Mucosa of rectum (tissue), 2 donors: ENCODE measurements around the gene MATN1.

Experiments
- H3K27ac ChIP-seq, 2 donors: one replicate each; pipeline ENCODE4 v1.7.0; 2013; ENCODE audit warnings: inconsistent platforms in 2 of 2, low read depth in 2 of 2, low read length in 2 of 2
- H3K27me3 ChIP-seq, 2 donors: one replicate each; pipeline ENCODE4 v1.7.0; 2013; ENCODE audit warnings: low read length in 2 of 2; ENCODE audit not compliant: control insufficient read depth in 2 of 2, insufficient read depth in 2 of 2
- H3K36me3 ChIP-seq, 2 donors: one replicate each; pipeline ENCODE4 v1.7.0; 2013; ENCODE audit warnings: low read length in 2 of 2; ENCODE audit not compliant: control insufficient read depth in 2 of 2, insufficient read depth in 2 of 2
- H3K4me1 ChIP-seq, 2 donors: one replicate each; pipeline ENCODE4 v1.7.0; 2013; ENCODE audit warnings: low read length in 2 of 2, mild to moderate bottlenecking in 1 of 2; ENCODE audit not compliant: control insufficient read depth in 2 of 2, insufficient read depth in 2 of 2
- H3K4me3 ChIP-seq, 2 donors: one replicate each; pipeline ENCODE4 v1.7.0; 2013; ENCODE audit warnings: low read length in 2 of 2
- H3K9ac ChIP-seq, 2 donors: one replicate each; pipeline ENCODE4 v1.7.0; 2013; ENCODE audit warnings: low read length in 2 of 2, low read depth in 1 of 2, mild to moderate bottlenecking in 1 of 2
- H3K9me3 ChIP-seq, 2 donors: one replicate each; pipeline ENCODE4 v1.7.0; 2013; ENCODE audit warnings: low read length in 2 of 2; ENCODE audit not compliant: control insufficient read depth in 2 of 2
- donor health status: healthy.
- donor health status: Normal muscosa, but diverticular disease.

MATN1 gene

DNA sequence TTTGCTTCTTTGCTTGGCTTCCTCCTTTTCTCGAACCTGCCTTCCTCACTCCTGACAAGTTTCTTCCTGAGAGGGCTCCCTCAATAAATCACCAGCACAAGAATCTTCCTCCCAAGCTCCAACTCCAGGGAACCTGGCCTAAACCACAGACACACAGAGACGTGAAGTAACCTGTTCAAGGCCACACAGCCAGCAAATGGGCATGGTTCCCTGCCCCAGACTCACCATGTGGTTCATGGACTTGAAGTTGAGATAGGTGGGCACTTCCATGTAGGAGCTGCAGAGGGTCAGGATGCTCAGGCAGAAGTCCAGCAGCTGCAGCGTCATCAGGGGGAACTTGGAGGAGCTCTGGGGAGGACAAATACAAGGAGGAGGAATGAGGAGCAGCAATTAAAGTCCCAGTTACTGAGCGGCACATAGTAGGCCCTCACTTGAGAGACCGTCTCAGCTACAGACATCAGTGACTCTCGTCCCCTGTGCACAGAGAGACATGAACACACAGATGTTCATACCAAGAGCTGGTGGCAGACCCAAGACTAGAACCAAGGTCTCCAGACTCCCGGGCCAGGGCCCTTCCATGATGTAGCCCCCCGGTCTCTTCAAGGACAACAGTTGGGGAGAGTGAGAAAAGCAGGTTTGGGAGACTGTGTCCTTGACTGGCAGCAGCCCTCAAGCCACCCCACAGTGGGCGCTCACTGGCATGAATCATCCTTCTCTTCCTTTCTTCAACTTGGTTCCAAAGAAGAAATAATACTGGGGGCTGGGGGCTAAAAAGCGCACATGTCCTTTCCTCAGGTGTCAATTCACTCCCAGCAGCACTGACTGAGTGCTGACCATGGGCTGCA, 15.6 kb upstream of the MATN1 start:
- Histone ChIP-seq H3K9ac (no peak overlapping the region), H3K9me3 (no peaks in the 10 kb centered on the region), H3K4me3 (no peak overlapping the region), H3K27me3 (no peaks in the 10 kb centered on the region), H3K27ac (no peak overlapping the region), H3K4me1 (peaks cover 2 to 11% of the 10 kb centered on the region in 2 donors), H3K36me3 (peaks cover 3 to 29% of the 10 kb centered on the region in 2 donors)

DNA sequence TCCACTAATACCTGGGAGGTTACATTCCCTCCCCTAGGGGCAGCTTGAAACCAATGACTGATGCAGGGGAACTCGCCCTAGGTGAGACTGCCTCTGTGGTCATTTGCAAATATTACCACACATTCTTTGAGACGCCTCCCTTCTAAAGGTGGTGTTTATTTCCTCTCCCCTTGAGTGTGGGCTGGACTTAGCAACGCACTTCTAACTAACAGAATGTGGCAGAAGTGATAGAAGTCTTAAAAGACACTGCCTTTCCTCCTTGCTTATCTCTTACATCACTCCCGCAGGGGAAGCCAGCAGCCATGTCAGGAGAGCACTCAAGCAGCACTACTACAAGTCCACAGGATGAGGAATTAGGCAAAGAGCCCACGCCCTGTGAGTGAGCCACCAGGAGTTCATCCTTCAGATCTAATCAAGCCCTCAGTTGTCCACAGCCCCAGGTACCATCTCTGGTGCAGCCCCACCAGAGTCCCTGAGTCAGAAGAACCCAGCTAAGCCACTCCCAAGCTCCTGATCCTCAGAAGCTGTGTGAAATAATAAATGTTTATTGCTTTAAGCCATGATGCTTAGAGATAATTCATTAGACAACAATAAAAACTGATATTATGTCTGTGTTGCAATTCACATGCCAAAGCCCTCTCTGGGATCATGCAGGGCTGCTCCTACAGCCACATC, 14.8 kb upstream of the MATN1 start:
- no peak overlapping the region for H3K27ac ChIP-seq
- H3K4me1 ChIP-seq, result peaks cover 0 to 6% of the 10 kb centered on the region in 2 donors
- H3K36me3 ChIP-seq, result peaks cover 3 to 29% of the 10 kb centered on the region in 2 donors
- H3K9me3 ChIP-seq, result no peaks in the 10 kb centered on the region
- H3K9ac ChIP-seq, result no peak overlapping the region
- no peak overlapping the region for H3K4me3 ChIP-seq
- no peaks in the 10 kb centered on the region for H3K27me3 ChIP-seq

DNA sequence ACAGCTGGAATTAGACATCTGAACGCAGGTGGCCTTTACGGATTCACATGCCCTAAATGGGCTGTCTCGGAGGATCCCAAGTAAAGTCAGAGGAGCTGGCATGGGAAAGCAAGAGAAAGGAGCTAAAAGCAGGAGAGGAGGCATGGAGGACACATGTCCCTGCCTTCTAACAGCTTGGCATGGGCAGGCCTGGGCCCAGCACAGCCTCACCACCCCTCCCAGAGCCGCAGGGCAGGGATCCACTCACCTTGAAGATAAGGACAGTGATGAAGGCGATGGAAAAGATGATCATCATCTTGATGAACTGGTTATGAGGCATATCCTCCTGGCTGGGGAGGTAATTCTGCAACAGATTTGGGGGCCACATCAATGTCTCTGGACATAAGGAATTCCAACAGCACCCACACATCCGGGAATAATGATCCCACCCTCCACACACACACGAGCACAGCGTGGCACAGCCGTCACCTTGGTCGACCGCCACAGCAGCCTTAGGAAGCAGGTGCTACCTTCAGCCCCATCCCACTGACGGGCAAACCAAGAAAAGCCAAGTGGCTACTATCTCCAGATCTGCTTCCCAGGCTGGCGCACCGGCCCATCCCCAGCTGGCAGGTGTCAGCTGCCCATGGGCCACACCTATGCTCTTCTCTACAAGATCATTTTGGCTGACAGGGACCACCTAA, 14.1 kb upstream of the MATN1 start:
- H3K4me3 ChIP-seq, result no peak overlapping the region
- H3K4me1 ChIP-seq, result peaks cover 0 to 6% of the 10 kb centered on the region in 2 donors
- no peak overlapping the region for H3K9ac ChIP-seq
- H3K36me3 ChIP-seq, result peaks cover 3 to 29% of the 10 kb centered on the region in 2 donors
- no peak overlapping the region for H3K27ac ChIP-seq
- no peaks in the 10 kb centered on the region for H3K27me3 ChIP-seq
- no peaks in the 10 kb centered on the region for H3K9me3 ChIP-seq

DNA sequence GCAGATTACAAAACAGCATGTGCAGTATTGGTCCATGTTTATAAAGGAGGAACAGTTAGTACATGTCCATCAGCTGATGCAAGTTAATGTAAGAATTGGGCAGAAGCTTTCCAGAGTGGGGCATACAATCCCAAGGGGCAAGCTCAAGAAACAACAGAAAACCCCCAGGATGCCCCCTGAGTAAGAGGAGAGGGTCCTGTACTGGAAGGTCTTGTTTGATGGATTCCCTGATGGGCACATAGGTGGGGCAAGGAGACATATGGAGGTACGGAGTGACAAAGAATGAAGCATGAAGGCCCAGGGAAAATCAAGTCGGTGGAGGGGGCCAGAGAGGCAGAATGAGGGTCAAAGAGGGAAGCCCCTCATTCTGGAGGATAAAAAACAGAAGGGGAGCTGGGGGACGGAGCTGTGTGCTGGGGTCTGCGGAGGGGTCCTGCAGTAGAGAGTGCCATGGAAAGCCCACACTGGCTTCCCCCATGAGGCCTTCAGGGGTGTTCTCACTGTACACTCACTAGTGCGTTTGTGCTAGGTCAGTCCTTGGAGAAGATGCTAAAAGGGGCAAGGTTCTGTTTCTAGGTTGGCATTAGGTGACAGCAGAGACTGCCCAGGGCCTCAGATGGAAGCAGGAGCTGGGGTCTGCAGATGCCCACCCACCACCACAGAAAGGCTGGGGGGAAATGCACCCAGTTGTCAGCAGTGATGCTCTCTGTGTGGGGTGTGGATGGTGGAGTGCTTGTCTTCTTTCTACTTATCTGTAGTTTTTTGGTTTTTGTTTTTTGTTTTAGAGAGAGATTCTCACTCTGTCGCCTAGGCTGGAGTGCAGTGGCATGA, 12.5 kb upstream of the MATN1 start:
- Histone ChIP-seq H3K36me3 (peaks cover 3 to 29% of the 10 kb centered on the region in 2 donors), H3K4me1 (peaks cover 0 to 6% of the 10 kb centered on the region in 2 donors), H3K9ac (no peak overlapping the region), H3K9me3 (no peaks in the 10 kb centered on the region), H3K4me3 (no peak overlapping the region), H3K27ac (no peak overlapping the region), H3K27me3 (no peaks in the 10 kb centered on the region)

DNA sequence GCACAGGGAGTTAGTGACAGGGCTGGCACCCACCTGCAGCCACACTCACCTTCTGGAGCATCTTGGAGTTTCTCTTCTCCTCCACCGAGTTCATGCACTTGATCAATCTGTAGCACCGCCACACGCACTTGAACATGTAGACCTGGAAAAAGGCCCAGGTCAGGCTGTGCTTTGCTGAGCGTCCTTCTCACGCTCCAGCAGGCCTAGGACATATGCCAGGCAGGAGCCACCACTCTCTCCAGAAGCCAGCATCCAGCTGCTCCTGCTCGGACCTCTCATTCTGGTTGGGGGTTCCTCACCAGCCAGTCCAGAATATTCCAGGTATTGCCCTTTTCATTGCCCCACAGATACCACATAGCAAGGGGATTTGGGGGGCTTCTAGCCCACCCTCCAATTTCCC, 11.7 kb upstream of the MATN1 start:
- Histone ChIP-seq H3K36me3 (peaks cover 3 to 29% of the 10 kb centered on the region in 2 donors), H3K9me3 (no peaks in the 10 kb centered on the region), H3K4me1 (peaks cover 0 to 4% of the 10 kb centered on the region in 2 donors)

DNA sequence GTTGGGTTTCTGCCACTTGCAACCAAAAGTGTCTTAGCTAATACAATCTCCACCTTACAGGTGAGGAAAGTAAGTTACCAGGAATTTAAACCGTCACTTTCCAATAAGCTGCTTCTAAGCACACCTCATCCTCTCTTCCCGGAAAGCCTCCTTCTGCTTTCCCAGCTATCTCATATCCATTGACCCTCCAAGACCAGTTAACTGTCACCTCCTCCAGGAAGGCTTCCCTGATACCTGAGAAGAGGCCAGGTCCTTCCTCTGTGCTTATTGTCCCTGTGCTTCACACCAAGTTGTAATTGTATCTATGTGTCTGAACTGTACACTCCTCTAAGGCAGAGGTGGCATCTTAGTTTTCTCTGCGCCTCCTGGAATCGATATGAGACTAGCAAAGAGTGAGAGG, 11.2 kb upstream of the MATN1 start:
- Histone ChIP-seq H3K4me3 (no peak overlapping the region), H3K27ac (no peak overlapping the region), H3K27me3 (no peaks in the 10 kb centered on the region)

More for the DNA sequence above, 11.7 kb upstream of the MATN1 start:
- H3K9ac ChIP-seq, result no peak overlapping the region
- H3K27ac ChIP-seq, result no peak overlapping the region
- H3K27me3 ChIP-seq, result no peaks in the 10 kb centered on the region
- no peak overlapping the region for H3K4me3 ChIP-seq

DNA sequence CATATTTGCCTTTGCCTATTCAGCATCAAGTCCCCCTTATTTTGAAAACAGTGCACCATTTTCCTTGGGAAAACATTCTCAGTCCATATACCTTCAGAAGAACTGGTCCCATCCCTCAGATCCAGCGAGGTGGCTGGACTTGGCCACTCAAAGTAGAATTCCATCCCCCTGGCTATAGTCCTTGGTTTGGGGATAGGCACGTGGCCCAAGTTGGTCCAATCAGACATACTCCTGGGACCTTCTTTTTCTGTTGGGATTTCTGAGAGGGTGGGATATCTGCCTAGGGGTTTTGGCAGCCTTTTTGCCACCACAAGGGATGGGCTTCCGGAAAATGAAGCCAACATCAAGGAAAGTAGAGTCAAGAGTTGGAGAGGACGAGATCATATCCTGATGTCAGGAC, 10.7 kb upstream of the MATN1 start:
- Histone ChIP-seq H3K27ac (no peak overlapping the region), H3K36me3 (peaks cover 3 to 29% of the 10 kb centered on the region in 2 donors), H3K27me3 (no peaks in the 10 kb centered on the region), H3K9ac (no peak overlapping the region), H3K4me3 (no peak overlapping the region), H3K9me3 (no peaks in the 10 kb centered on the region), H3K4me1 (peaks cover 0 to 2% of the 10 kb centered on the region in 2 donors)

More for the DNA sequence above, 11.2 kb upstream of the MATN1 start:
- Histone ChIP-seq H3K4me1 (peaks cover 0 to 2% of the 10 kb centered on the region in 2 donors), H3K36me3 (peaks cover 3 to 29% of the 10 kb centered on the region in 2 donors), H3K9me3 (no peaks in the 10 kb centered on the region), H3K9ac (no peak overlapping the region)

DNA sequence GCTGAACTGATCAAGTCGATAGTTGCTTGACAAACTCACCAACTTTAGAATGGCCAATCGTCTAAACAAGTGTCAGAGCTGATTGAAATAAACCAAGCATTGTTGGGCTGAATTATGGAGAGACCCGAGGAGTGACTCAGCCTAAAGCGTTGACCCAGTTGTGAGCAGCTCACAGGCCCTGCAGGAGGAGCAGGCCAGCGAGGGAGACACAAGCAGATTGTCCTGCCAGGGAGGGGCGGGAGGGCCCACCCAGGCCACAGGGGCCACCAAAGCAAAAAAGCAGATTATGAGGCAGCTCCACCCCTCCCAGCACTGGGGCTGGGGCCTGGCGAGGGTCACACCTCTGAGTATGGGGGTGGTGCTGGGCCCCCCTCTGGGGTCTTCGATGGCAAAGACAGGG, 10.1 kb upstream of the MATN1 start:
- no peak overlapping the region for H3K9ac ChIP-seq
- H3K4me1 ChIP-seq, result peaks cover 0 to 2% of the 10 kb centered on the region in 2 donors
- peaks cover 0 to 25% of the 10 kb centered on the region in 2 donors for H3K36me3 ChIP-seq

DNA sequence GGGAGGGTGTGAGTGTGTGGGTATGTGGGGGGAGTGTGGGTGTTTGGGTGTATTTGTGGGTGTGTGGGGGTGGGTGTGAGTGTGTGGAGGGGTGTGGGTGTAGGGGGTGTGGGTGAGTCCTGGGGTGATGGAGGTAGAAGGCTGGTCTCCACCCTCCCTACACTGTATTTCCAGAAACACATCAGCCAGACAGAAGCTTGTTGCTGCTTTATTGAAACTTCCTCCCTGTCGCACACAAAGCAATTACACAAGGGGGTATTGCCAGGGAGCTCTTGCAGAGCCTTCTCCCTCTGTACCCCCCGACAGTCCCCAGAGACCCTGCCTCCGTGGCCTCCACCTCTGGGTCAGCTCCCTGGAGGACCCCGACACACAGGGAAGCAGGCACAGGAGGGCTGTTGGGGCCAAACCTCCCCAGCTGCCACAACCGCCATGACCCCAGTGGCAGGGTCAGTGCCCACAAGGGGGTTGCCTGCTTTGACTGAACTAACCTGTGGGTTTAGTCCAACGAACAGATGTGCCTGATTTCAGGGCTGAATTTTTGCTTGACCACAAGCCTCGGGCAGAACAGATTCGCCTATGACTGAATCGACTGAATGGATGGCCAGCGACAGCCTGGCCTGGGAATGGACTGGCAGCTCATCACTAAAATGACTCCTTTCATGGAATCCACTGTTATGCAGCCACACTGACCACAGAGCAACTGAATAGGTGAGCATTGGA, 9.1 kb upstream of the MATN1 start:
- no peaks in the 10 kb centered on the region for H3K27me3 ChIP-seq
- H3K4me3 ChIP-seq, result no peak overlapping the region
- H3K4me1 ChIP-seq, result peaks cover 0 to 2% of the 10 kb centered on the region in 2 donors
- H3K27ac ChIP-seq, result no peak overlapping the region
- H3K36me3 ChIP-seq, result peaks cover 0 to 17% of the 10 kb centered on the region in 2 donors
- no peaks in the 10 kb centered on the region for H3K9me3 ChIP-seq
- no peak overlapping the region for H3K9ac ChIP-seq

More for the DNA sequence above, 10.1 kb upstream of the MATN1 start:
- Histone ChIP-seq H3K9me3 (no peaks in the 10 kb centered on the region), H3K27ac (no peak overlapping the region), H3K4me3 (no peak overlapping the region), H3K27me3 (no peaks in the 10 kb centered on the region)
